ENCODE measurements around the gene LKAAEAR1. TPM values are rescaled to one million over a fixed set of nuclear protein-coding genes. Genes with fewer than 3 reads are reported as not detected.

LKAAEAR1 gene
- total RNA-seq, 4 donors from 2014 or later: not detected

- H3K27me3 ChIP-seq: peaks cover 37 to 55% (median 48%) of the 10 kb centered on the region in 3 donors
- H3K27ac ChIP-seq: peak overlapping the region in 3 of 4 donors; percentile 16 to 50 (median 41)
- TF ChIP-seq POLR2A (IDR thresholded peaks at IDR 0.05) (no peak), CTCF (IDR thresholded peaks at IDR 0.05 in 4 of 5, conservative IDR thresholded peaks at IDR 0.05 in 1 of 5) (no peak)
- in situ Hi-C loops (cut with MboI; ENCODE audit: low sequenced_read_pairs in 4 of 4) (no loop called here), intact Hi-C loops (cut with DNase I; ENCODE audit: low total_unique reads) (no loop called here)
- ATAC-seq (no peak), DNase-seq (no peak)
- H3K4me1 ChIP-seq: peaks cover 0 to 4% of the 10 kb centered on the region in 2 donors
- no peaks in the 10 kb centered on the region for H3K36me3 ChIP-seq
- no peaks in the 10 kb centered on the region for H3K9me3 ChIP-seq
- peak overlapping the region; percentile 39 to 54 (median 44) for H3K4me3 ChIP-seq
These were observed 37.2 kb downstream of the LKAAEAR1 start for GRCh38 chr20:64047046-64047389.

GRCh38 chr20:64045346-64046011, 38.7 kb downstream of the LKAAEAR1 start:
- Histone ChIP-seq H3K4me1 (peaks cover 3 to 14% of the 10 kb centered on the region in 2 donors), H3K9me3 (no peaks in the 10 kb centered on the region), H3K27ac (peak overlapping the region in 3 of 4 donors; percentile 49 to 64 (median 52)), H3K36me3 (no peaks in the 10 kb centered on the region), H3K27me3 (peaks cover 43 to 63% (median 56%) of the 10 kb centered on the region in 3 donors), H3K4me3 (peak overlapping the region in 2 of 4 donors; percentile 6 to 31)
- DNase-seq (no peak), ATAC-seq (no peak)
- in situ Hi-C loops (cut with MboI; ENCODE audit: low sequenced_read_pairs in 4 of 4) (no loop called here), intact Hi-C loops (cut with DNase I; ENCODE audit: low total_unique reads) (no loop called here)
- TF ChIP-seq CTCF (IDR thresholded peaks at IDR 0.05 in 4 of 5, conservative IDR thresholded peaks at IDR 0.05 in 1 of 5): no peak
- no peak for TF ChIP-seq POLR2A (IDR thresholded peaks at IDR 0.05)

DNA sequence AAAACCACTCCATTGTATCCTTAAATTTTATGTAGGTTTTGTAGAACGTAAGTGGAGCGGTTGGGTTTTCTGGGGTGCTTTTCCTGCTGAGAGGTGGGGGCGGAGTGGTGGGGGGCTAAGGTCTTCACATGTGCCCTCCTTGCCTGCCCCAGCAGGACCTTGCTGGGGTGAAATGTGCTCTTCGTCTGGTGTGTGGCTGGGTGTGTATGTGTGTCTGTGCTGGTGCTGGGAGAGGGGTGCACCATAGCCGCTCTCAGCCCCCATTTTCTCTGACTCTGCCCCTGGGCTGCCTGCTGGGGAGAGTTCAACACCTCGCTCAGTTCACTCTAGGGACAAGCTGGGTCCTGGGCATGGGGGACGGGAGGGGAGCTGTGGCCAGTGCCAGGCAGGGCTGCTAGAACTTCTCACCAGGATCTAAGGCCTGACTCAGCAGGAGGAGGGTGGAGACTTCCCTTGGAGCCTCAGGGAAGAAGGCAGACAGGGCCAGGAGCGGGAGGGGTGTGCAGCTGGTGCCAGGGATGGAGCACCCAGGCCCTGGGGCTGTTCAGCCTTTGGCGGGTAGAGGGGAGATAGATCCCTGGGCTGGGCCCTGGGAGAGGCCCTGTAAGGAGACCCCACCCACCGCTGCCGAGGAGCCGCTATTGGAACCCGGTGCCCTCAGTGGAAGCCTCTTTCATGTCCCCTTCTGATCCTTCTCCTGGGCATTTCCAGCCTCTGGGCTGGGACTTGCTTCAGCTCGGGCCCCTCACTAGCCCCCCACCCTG, 39.5 kb downstream of the LKAAEAR1 start:
- ATAC-seq: no peak
- Histone ChIP-seq H3K27me3 (peaks cover 41 to 63% (median 56%) of the 10 kb centered on the region in 3 donors), H3K4me1 (peaks cover 3 to 14% of the 10 kb centered on the region in 2 donors), H3K4me3 (peak overlapping the region in 2 of 4 donors; percentile 6 to 31), H3K27ac (peak overlapping the region in 3 of 4 donors; percentile 49 to 64 (median 52)), H3K9me3 (no peaks in the 10 kb centered on the region), H3K36me3 (no peaks in the 10 kb centered on the region)
- in situ Hi-C loops (cut with MboI; ENCODE audit: low sequenced_read_pairs in 4 of 4) (no loop called here), intact Hi-C loops (cut with DNase I; ENCODE audit: low total_unique reads) (no loop called here)
- DNase-seq: no peak
- TF ChIP-seq POLR2A (IDR thresholded peaks at IDR 0.05) (no peak), CTCF (IDR thresholded peaks at IDR 0.05 in 4 of 5, conservative IDR thresholded peaks at IDR 0.05 in 1 of 5) (no peak)

GRCh38 chr20:64043768-64044167, 40.4 kb downstream of the LKAAEAR1 start:
- in situ Hi-C loops (cut with MboI; ENCODE audit: low sequenced_read_pairs in 4 of 4): no loop called here
- intact Hi-C loops (cut with DNase I; ENCODE audit: low total_unique reads): no loop called here
- Histone ChIP-seq H3K27ac (peak overlapping the region in 2 of 4 donors; percentile 52 to 64), H3K36me3 (no peaks in the 10 kb centered on the region), H3K27me3 (peaks cover 49 to 67% (median 59%) of the 10 kb centered on the region in 3 donors), H3K4me1 (peaks cover 3 to 19% of the 10 kb centered on the region in 2 donors), H3K9me3 (no peaks in the 10 kb centered on the region), H3K4me3 (no peak overlapping the region)
- TF ChIP-seq CTCF (IDR thresholded peaks at IDR 0.05 in 4 of 5, conservative IDR thresholded peaks at IDR 0.05 in 1 of 5) (no peak), POLR2A (IDR thresholded peaks at IDR 0.05) (no peak)
- no peak for ATAC-seq
- DNase-seq: no peak
